Natural killer cell (primary cell): ENCODE results near the gene OBP2A. TPM values are rescaled to one million over a fixed set of nuclear protein-coding genes. Genes with fewer than 3 reads are reported as not detected.
A peak's percentile ranks its signal among the peaks of the same experiment; 100 is the strongest.
"Not testable (repeated sequence)": the region's sequence is repeated elsewhere in the genome, so short reads cannot be mapped to it uniquely, and the experiment has no call there.

ENCODE experiments used
- ATAC-seq, 3 donors: fragments of 150-1000 bp in 2 of 3; fragments of 200-7000 bp in 1 of 3; cut with Tn5 transposase; 1 replicate in 1 of 3; 2 replicates in 2 of 3; pipeline ENCODE4 v1.10.0; 2021; ENCODE audit warnings: mild to moderate bottlenecking in 2 of 3, moderate library complexity in 2 of 3
- DNase-seq, 2 donors: peaks; one replicate each; pipeline versions ENCODE4 v3.0.0 to v3.0.0-alpha.2; 2013 to 2021; ENCODE audit warnings: mixed read lengths in 1 of 2
- H3K27ac ChIP-seq: one replicate; pipeline ENCODE4 v1.5.1; 2013; ENCODE audit warnings: mild to moderate bottlenecking, low read length
- H3K27me3 ChIP-seq: one replicate; pipeline ENCODE4 v1.6.1; 2013; ENCODE audit warnings: low read length; ENCODE audit not compliant: control insufficient read depth, insufficient read depth
- H3K36me3 ChIP-seq: one replicate; pipeline ENCODE4 v1.6.1; 2013; ENCODE audit warnings: low read length; ENCODE audit not compliant: control insufficient read depth, insufficient read depth
- H3K4me1 ChIP-seq: one replicate; pipeline ENCODE4 v1.6.1; 2013; ENCODE audit warnings: low read length; ENCODE audit not compliant: control insufficient read depth, insufficient read depth
- H3K4me3 ChIP-seq: one replicate; pipeline ENCODE4 v1.5.1; 2013; ENCODE audit warnings: low read length
- H3K9me3 ChIP-seq: one replicate; pipeline ENCODE4 v1.6.1; 2013; ENCODE audit warnings: low read length; ENCODE audit not compliant: control insufficient read depth, insufficient read depth
- H3K27ac Mint-ChIP-seq, 2 donors: one replicate each; pipeline ENCODE4 v1.8.0; 2022; ENCODE audit warnings: mild to moderate bottlenecking in 2 of 2, mixed read lengths in 2 of 2, moderate library complexity in 1 of 2
- H3K27me3 Mint-ChIP-seq, 2 donors: one replicate each; pipeline ENCODE4 v1.8.0; 2022; ENCODE audit warnings: low read depth in 2 of 2, mixed read lengths in 2 of 2
- H3K36me3 Mint-ChIP-seq: one replicate; pipeline ENCODE4 v1.8.0; 2022; ENCODE audit warnings: mixed read lengths
- H3K4me1 Mint-ChIP-seq, 2 donors: one replicate each; pipeline ENCODE4 v1.8.0; 2022; ENCODE audit warnings: mixed read lengths in 2 of 2
- H3K4me3 Mint-ChIP-seq: one replicate; pipeline ENCODE4 v1.8.0; 2022; ENCODE audit warnings: mild to moderate bottlenecking, moderate library complexity, mixed read lengths
- H3K9me3 Mint-ChIP-seq, 2 donors: one replicate each; pipeline ENCODE4 v1.8.0; 2022; ENCODE audit warnings: mixed read lengths in 2 of 2
- CTCF ChIP-seq: fragments of 200-600 bp; IDR thresholded peaks from one replicate; pipeline ENCODE4 v1.8.0; 2022; ENCODE audit warnings: antibody characterized with exemption
- WGBS: methylation state at CpG from one replicate; pipeline ENCODE4 v1.1.7; 2013; ENCODE audit warnings: missing lambda C conversion rate; ENCODE audit not compliant: insufficient coverage; 5-methylcytosine and 5-hydroxymethylcytosine counted together
- intact Hi-C: fragments of 100-400 bp; cut with micrococcal nuclease; formaldehyde crosslinking; loops from one replicate; pipeline ENCODE4 v1.14.2; 2022
- total RNA-seq, 4 donors: library from RNA; stranded (reverse); fragments of 120-200 nt in 1 of 4; gene quantifications; one replicate each; pipeline versions ENCODE4 v1.2.3 to v1.2.4, GENCODE V29; 2013 to 2022

The OBP2A gene
- total RNA-seq, 3 donors from 2014 or later (not counting 1 experiment from before 2014, with no cell fraction given) = not detected

GRCh38 chr9:135530146-135530545 is 15.8 kb upstream of the OBP2A start:
- peaks cover 12 to 22% of the 10 kb centered on the region in 2 donors for H3K27me3 Mint-ChIP-seq
- H3K36me3 Mint-ChIP-seq = no peaks in the 10 kb centered on the region
- intact Hi-C loops = no loop called here
- no peaks in the 10 kb centered on the region for H3K4me1 ChIP-seq
- no peaks in the 10 kb centered on the region for H3K4me1 Mint-ChIP-seq
- no peak overlapping the region for H3K27ac ChIP-seq
- peak in 1 of 2 donors; percentile 0 for DNase-seq
- no peaks in the 10 kb centered on the region for H3K9me3 Mint-ChIP-seq
- H3K4me3 ChIP-seq = no peak overlapping the region
- no peak overlapping the region for H3K27ac Mint-ChIP-seq
- no peak for ATAC-seq
- 74% methylated on average over 5 of the region's 5 CpGs for WGBS
- peaks cover 2% of the 10 kb centered on the region for H3K27me3 ChIP-seq
- no peaks in the 10 kb centered on the region for H3K36me3 ChIP-seq
- no peaks in the 10 kb centered on the region for H3K9me3 ChIP-seq
- H3K4me3 Mint-ChIP-seq = no peak overlapping the region
- no peak for TF ChIP-seq CTCF

- 91% methylated on average over 10 of the region's 10 CpGs for WGBS
- no peaks in the 10 kb centered on the region for H3K36me3 Mint-ChIP-seq
- H3K4me3 Mint-ChIP-seq = no peak overlapping the region
- Histone ChIP-seq H3K27ac (no peak overlapping the region), H3K27me3 (peaks cover 2% of the 10 kb centered on the region), H3K36me3 (no peaks in the 10 kb centered on the region), H3K4me3 (no peak overlapping the region), H3K9me3 (no peaks in the 10 kb centered on the region), H3K4me1 (no peaks in the 10 kb centered on the region)
- ATAC-seq = no peak
- no peak for DNase-seq
- intact Hi-C loops = no loop called here
- no peak overlapping the region for H3K27ac Mint-ChIP-seq
- H3K9me3 Mint-ChIP-seq = no peaks in the 10 kb centered on the region
- peaks cover 12 to 22% of the 10 kb centered on the region in 2 donors for H3K27me3 Mint-ChIP-seq
- TF ChIP-seq CTCF = no peak
- H3K4me1 Mint-ChIP-seq = no peaks in the 10 kb centered on the region
Measured at GRCh38 chr9:135531096-135531495, 14.8 kb upstream of the OBP2A start.

DNA sequence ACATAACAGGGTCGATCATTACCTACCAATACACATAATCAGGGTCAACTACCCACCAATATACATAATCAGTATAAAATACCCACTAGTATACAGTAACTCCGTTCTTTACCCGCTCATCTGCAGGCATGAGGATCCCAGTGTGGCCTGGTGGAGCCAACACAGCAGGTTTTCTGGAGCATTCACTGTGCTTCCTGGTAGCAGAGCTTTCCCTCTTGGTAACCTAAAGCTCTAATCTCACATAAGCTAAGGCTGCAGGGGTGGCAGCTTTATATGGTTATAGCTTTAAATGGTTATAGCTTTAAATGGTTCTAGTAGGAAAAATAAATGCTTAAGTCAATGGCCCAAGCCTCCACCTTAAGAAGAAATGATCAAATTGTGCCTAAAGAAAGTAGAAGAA is 12.8 kb upstream of the OBP2A start:
- Histone ChIP-seq H3K9me3 (no peaks in the 10 kb centered on the region), H3K4me3 (no peak overlapping the region), H3K4me1 (no peaks in the 10 kb centered on the region), H3K36me3 (no peaks in the 10 kb centered on the region), H3K27ac (no peak overlapping the region), H3K27me3 (peaks cover 2% of the 10 kb centered on the region)
- Mint-ChIP-seq H3K27ac (no peak overlapping the region), H3K36me3 (no peaks in the 10 kb centered on the region), H3K9me3 (no peaks in the 10 kb centered on the region), H3K4me1 (no peaks in the 10 kb centered on the region), H3K27me3 (peaks cover 16 to 22% of the 10 kb centered on the region in 2 donors), H3K4me3 (no peak overlapping the region)
- TF ChIP-seq CTCF = no peak
- WGBS = 90% methylated on average over 3 of the region's 3 CpGs
- peak in 1 of 3 donors; percentile 19 for ATAC-seq
- intact Hi-C loops = no loop called here
- DNase-seq = no peak

DNA sequence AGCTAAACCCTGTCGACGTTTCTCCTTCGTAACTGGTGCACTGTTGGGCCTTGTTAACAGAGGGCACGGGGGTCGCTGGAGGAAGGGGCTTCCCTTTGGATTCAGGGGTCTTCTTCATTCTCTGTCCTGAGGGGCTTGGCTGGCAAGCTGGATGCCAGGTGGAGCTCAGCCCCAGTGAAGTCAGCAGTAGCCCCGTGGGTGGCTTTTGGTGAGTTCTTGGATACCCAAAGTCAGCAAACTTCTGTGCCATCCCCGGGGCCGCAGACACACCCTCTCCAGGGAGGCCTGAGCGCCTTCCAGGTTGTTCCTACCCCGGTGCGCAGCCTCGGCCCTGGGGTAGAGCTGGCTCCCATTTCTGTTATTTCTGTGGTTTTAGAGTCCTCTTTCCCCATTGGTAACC is 12.3 kb upstream of the OBP2A start:
- no peak for DNase-seq
- Mint-ChIP-seq H3K4me1 (no peaks in the 10 kb centered on the region), H3K27ac (no peak overlapping the region), H3K36me3 (no peaks in the 10 kb centered on the region), H3K27me3 (peaks cover 16 to 22% of the 10 kb centered on the region in 2 donors), H3K9me3 (no peaks in the 10 kb centered on the region), H3K4me3 (no peak overlapping the region)
- 86% methylated on average over 12 of the region's 12 CpGs for WGBS
- no peak overlapping the region for H3K4me3 ChIP-seq
- no peak for TF ChIP-seq CTCF
- no peak for ATAC-seq
- H3K4me1 ChIP-seq = no peaks in the 10 kb centered on the region
- H3K9me3 ChIP-seq = no peaks in the 10 kb centered on the region
- H3K36me3 ChIP-seq = no peaks in the 10 kb centered on the region
- H3K27ac ChIP-seq = no peak overlapping the region
- intact Hi-C loops = no loop called here
- peaks cover 2% of the 10 kb centered on the region for H3K27me3 ChIP-seq

- DNase-seq = peak in 1 of 2 donors; percentile 0
- intact Hi-C loops, ATAC-seq, H3K27ac ChIP-seq, H3K27ac Mint-ChIP-seq, H3K27me3 ChIP-seq, H3K9me3 Mint-ChIP-seq, H3K36me3 Mint-ChIP-seq, H3K4me1 ChIP-seq, H3K4me3 Mint-ChIP-seq, H3K4me1 Mint-ChIP-seq, H3K9me3 ChIP-seq, H3K4me3 ChIP-seq, H3K36me3 ChIP-seq: not testable (repeated sequence)
- peaks cover 19 to 27% of the 10 kb centered on the region in 2 donors for H3K27me3 Mint-ChIP-seq
- WGBS = 27% methylated on average over 10 of the region's 10 CpGs
Measured at GRCh38 chr9:135534192-135534711, 11.7 kb upstream of the OBP2A start.
